Stimulated activated CD8-positive, alpha-beta memory T cell treated with anti-CD3 and anti-CD28 coated beads, Interleukin-7, amount 100 ng/mL, for 4 hours (primary cell): Measurements from ENCODE around the gene PRR19.
"Not testable (repeated sequence)": the region's sequence is repeated elsewhere in the genome, so short reads cannot be mapped to it uniquely, and the experiment has no call there.

Experiments used
- DNase-seq, 2 donors: peaks; one replicate each; pipeline ENCODE4 v3.0.0-alpha.2; 2020; ENCODE audit warnings: low read depth in 2 of 2

PRR19 gene

DNA sequence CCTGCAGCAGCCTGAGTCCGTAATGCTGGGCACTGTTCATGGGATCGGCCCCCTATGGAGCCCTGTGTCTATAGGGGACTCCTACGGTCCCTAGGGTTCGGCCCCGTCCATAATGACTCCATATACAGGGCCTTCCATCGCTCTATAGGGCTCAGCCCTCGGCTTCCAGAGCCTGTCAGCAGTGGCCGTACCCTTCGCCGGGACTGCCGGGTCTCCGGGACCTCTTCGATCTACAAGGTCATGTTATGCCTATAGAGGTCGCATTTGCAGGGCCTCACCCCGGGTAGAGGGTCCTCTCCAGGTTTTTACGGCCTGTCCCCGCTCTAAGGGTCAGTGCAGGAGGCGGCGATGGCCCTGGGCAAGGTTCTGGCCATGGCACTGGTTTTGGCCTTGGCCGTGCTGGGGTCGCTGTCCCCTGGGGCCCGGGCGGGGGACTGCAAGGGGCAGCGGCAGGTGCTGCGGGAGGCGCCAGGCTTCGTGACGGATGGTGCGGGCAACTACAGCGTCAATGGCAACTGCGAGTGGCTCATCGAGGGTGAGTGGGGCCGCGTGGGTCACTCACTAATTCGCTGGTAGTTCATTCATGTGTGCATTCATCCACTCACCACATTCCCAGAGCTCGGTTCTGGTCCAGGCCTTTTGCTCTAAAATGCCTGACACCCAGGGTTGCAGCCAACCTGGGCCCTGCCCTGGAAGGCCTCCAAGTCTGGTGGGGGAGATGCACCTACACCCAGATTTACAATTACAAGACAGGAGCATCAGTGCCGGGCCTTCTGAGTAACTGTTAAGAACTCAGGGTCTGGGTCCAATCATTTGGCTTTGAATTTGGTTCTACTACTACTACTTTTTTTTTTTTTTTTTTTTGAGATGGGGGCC lies 24.2 kb downstream of the PRR19 start:
- DNase-seq = no peak

DNA sequence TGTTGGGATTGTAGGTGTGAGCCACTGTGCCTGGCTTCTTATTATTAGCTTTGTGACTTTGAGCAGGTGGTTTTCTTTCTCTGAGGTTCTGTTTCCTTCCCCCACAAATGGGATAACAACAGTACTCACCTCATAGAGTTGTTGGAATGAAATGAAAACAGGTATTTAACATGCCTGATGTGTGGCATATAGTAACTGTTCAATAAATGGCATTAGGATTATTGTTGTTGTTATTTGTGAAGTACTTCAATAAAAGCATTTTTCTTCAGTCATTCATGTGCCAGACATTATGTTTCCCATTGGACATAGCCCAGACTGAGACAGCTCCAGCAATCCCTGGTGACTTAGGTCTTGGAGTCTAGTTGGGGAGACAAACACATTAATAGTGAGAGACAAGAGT lies 25.0 kb downstream of the PRR19 start:
- no peak for DNase-seq

DNA sequence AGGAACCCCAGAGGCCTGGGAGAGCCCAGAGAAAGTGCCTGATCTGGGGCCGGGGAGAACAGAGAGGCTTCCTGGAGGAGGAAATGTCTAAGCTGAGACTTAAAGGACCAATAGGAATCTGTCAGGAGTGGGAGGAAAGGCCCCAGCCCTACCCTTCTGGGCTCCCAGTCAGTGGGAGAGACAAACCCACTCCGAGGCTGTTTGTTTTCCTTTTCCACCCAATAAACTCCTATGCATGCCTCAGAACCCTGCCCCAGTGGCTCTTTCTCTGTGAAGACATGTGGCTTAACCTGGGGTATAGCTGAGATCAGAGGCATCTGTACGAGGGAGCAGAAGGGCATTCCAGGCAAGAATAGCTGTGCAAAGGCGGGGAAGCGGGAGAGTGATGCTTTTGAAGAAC lies 25.4 kb downstream of the PRR19 start:
- no peak for DNase-seq

DNA sequence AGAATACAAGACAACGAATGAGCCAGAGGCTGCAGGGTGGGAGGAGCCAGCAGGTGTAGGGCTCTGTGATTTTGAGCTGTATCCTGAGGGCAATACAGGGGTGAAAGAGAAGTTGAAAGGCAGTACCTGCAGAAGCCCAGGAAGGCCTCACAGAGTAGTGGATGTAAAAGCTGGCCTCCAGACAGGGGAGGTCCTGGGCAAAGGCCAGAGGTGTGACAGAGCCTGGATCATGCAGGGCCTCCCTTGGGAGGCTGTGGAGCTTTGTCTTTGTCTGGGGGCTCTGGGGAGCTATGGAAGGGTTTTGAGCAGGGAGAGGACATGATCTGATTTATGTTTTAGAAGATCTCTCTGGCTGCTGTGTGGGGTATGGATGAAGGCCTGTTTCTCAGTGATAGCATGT lies 26.2 kb downstream of the PRR19 start:
- no peak for DNase-seq

DNA sequence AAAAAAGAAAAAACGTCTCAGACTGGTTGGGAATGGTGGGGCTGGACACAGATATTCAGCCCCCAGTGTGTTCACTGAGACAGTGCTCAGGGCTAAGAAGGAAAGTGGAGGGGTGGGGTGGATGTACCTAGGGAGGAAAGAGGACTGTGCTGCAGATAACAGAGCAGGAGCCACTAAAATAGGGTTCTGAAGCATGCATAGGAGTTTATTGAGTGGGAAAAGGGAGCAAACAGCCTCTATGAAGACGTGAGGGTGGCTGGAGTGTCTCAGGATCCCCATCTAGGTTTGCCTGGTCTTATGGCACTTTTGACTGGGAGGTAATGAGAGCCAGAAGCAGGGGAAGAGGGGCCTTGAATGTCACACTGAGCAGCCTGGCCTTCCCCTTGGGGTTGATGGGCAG lies 26.9 kb downstream of the PRR19 start:
- no peak for DNase-seq

DNA sequence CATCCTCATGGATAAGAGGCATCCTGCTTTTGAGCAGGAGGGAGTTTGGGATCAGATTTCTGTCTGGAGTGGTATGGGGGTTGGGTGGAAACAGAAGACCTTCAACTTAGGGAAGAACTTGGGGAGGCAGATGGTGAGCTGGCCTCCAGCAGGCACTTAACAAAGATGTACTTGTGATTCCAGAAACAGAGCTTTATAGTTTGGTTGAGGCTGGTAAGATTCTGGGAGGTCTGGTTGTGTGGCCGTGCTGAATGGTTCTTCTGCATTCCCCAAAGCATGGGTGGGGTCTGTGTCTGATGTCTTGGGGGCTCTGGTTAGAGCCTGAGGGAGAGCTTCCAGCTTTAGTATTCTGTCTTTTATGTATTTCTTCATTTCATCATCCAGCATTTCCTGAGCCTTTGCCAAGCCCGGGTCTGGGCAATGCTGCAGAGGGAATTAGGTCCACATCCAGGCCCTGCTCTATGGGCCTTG lies 28.3 kb downstream of the PRR19 start:
- DNase-seq = no peak

DNA sequence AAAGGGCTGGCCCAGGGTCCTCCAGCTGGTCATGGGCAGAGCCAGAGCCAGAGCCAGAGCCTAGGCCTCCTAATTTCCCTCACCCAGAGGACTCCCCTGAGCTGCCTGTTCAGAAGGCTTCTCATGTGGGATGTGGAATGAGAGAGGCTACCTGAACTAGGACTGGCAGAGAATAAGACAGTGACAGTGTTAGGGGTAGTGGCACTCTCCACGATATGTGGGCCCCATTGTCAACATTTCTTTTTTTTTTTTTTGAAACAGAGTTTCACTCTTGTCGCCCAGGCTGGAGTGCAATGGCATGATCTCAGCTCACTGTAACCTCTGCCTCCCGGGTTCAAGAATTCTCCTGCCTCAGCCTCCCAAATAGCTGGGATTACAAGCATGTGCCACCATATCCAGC lies 29.4 kb downstream of the PRR19 start:
- not testable (repeated sequence) for DNase-seq

DNA sequence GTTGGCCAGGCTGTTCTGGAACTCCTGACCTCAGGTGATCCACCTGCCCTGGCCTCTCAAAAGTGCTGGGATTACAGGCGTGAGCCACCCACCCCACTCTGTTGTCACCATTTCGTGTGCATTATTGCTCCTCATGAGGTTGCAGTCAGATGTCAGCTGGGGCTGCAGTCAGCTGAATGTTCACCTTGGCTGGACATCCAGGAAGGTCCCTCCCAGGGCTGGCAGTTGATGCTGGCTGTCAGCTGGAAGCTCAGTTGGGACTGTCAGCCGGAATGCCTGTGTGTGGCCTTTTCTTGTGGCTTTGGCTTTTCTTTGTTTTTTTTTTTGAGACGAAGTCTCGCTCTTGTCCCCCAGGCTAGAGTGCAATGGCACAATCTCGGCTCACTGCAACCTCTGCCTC lies 30.1 kb downstream of the PRR19 start:
- DNase-seq = no peak

DNA sequence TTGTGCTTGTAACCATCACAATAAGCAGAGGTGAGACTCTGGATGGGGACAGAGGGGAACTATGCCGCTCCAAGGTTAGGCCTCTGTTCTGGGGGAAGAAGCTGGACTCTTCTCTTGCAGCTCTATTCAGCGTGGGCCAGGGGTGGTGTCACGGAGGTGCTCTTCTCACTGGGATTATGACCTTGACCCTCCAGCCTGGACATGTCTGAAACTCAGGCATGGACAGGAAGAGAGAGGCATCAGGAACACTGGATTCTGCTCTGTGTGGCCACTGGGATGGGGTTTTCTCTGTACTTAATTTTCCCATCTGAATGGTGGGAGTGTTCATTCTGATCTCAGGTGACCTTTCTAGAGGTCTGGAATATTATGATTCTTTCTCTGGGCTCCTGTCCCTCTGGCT lies 31.1 kb downstream of the PRR19 start:
- DNase-seq = no peak

DNA sequence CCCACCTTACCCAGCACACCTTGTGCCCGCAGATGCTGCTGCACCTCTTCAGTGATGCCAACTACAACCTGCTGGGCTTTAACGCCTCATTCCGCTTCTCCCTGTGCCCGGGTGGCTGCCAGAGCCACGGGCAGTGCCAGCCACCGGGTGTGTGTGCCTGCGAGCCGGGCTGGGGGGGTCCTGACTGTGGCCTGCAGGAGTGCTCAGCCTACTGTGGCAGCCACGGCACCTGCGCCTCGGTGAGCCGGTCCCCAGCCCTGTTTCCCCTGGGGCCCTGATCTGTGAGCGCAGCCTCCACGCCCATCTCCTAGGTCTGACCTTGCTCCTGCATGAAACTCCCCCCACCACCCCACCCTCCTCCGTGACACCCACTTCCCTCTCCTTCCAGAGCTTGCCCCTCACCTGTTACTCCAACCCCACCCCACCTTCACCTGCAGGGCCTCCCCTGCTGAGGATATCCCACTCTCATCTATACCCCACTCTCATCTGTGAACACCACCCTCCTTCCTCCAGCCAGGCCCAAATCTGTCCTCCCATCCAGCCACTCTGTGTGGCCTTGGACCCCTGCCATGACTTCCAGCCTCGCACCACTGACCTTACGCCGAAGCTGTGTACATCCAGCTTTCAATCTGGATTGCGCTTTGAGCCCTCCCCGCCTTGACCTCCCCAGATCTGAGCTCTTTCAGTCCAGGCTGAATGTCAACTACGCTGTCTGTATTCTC lies 32.2 kb downstream of the PRR19 start:
- no peak for DNase-seq

DNA sequence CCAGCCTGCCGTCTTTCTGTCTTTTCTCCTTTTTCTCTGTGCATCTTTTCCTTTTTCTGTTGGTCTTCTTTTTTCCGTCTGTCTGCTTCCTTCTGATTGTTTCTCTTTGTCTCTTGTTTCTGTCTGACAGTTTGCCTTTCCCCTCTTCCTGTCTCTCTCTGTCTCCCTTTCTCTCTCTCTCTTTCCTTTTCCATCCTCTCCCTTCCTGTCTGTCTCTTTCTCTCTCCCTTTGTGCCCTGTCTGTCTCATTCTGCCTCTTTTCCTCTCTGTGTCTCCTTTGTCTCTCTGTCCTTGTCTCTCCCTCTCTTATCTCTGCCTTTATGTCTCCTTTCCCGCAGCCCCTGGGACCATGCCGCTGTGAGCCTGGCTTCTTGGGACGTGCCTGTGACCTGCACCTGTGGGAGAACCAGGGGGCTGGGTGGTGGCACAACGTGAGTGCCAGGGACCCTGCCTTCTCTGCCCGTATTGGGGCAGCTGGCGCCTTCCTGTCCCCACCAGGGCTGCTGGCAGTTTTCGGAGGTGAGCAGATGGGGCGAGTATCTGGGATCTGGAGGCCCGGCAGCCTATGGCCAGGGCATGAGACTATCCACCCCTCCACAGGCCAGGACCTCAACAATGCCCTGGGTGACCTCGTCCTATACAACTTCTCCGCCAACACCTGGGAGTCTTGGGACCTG lies 32.9 kb downstream of the PRR19 start:
- no peak for DNase-seq

DNA sequence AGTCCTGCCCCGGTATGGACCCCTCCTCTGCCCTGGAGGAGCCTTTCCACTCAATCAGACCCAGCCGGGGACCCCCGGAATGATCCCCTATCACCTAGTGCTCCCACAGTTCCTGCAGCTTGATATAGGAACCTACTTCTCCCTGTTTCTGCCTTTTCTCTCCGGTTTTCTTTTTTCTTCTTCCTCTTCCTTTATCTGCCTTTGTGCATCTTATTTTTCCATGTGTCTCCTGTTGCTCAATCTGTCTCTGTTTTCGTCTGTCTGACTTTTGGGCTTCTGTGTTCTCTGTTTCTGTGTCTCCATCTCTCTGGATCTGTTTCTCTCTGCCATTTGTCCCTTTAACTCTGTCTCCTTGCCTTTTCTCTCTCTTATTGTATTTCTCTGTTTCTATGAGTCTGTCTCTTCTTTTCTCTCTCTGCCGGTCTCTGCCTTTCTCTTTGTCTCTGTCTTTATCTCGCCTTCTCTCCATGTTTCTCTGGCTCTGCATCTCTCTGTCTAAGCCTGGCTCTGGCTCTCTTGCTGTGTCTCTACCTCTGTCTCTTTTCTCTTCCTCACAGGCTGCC lies 33.5 kb downstream of the PRR19 start:
- no peak for DNase-seq

DNA sequence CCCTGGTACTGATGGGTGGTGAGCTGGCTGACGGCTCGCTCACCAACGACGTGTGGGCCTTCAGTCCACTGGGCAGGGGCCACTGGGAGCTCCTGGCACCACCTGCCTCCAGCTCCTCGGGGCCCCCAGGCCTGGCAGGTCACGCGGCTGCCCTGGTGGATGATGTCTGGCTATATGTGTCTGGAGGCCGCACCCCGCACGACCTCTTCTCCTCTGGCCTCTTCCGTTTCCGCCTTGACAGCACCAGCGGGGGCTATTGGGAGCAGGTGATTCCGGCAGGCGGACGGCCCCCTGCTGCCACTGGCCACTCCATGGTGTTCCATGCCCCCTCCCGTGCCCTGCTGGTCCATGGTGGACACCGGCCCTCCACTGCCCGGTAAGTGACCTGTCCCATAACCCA lies 34.0 kb downstream of the PRR19 start:
- no peak for DNase-seq

DNA sequence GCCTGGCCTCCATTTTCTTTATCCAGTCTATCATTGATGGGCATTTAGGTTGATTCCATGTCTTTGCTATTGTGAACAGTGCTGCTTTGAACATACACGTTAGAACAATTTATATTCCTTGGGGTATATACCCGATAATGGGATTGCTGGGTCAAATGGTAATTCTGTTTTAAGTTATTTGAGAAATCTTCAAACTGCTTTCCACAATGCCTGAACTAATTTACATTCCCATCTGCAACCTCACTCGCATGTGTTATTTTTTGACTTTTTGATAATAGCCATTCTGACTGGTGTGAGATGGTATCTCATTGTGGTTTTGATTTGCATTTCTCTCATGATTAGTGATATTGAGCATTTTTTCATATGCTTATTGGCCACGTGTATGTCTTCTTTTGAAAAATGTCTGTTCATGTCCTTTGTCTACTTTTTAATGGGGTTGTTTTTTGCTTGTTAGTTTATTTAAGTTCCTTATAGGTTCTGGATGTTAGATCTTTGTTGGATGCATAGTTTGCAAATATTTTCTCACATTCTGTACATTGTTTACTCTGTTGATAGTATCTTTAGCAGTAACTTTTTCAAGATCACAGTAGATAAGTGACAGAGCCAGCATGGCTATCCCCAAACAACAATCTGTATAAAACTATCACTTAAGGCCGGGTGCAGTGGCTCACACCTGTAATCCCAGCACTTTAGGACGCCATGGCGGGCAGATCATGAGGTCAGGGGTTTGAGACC lies 37.4 kb downstream of the PRR19 start:
- DNase-seq = not testable (repeated sequence)

DNA sequence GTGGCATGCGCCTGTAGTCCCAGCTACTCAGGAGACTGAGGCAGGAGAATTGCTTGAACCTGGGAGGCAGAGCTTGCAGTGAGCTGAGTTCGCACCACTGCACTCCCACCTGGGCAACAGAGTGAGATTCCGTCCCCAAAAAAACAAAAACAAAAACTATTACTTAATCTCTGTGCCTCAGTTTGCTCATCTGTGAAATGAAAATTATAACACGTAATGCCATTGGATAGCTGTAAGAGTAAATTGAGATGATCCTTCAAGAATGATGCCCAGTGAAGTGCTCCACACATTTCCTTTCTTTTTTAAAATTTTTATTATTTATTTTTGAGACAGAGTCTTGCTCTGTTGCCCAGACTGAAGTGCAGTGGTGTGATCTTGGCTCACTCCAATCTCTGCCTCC lies 38.0 kb downstream of the PRR19 start:
- not testable (repeated sequence) for DNase-seq

DNA sequence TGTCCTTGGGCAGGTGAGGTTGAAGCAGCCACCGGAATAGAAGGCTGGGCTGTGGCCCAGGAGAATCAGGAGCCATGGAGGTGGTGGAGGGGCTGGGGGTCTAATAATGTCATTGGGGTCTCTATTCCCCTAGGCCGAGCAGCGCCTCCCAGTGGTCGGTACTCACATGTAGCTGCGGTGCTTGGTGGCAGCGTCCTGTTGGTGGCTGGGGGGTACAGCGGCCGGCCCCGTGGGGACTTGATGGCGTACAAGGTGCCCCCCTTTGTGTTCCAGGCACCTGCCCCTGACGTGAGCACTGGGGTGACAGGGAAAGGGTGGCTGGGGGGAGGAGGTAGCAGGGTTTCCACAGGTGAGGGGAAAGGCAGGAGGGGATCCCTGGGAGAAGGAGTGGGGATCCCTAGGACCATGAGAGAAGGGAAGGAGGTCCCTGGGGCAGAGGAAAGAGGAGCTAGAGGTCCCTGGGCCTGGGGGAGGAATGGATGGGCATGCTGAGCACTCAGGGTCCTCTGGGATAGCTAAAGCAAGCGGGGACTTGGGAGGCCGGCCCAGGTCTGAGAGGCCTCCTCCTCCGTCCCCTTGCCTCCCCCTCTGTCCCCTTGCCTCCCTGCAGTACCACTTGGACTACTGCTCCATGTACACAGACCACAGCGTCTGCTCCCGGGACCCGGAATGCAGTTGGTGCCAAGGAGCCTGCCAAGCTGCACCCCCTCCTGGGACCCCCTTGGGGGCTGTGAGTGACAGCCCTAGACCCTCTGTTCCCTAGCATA lies 41.6 kb downstream of the PRR19 start:
- no peak for DNase-seq

DNA sequence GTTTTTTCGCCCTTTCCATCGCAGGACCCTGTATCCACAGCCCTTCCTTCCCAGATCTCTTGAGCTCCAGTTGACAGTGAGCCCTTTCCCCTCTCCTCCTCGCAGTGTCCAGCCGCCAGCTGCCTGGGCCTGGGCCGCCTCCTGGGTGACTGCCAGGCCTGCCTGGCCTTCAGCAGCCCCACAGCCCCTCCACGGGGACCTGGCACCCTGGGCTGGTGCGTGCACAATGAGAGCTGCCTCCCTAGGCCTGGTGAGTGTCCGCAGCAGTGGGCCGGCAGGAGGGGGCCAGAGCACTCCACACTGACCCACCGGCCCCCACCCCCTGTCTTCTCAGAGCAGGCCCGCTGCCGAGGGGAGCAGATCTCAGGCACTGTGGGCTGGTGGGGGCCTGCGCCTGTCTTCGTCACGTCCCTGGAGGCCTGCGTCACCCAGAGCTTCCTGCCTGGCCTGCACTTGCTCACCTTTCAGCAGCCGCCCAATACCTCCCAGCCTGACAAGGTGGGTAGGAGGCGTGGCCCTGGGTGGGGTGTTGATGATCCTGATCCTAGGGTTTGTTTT lies 42.5 kb downstream of the PRR19 start:
- DNase-seq = no peak

DNA sequence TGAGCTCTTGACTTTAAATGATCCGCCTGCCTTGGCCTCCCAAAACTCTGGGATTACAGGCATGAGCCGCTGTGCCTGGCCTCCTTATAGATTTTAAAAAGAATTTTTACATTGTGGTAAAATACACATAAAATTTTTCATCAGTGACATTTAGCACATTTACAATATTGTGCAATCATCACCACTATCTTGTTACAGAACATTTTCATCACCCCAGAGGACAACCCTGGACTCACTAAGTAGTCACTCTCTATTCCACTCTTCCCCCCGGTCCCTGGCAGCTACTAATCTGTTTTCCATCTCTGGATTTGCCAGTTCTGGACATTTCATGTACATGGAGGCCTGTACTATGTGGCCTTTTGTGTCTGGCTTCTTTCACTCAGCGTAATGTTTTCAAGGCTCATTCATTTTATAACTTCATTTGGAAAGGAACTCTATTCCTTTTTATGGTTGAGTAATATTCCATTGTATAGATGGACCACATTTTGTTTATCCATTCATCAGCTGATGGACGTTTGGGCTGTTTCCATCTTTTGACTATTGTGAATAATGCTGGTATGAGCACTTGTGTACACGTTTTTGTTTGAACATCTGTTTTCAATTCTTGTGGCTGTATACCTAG lies 43.4 kb downstream of the PRR19 start:
- no peak for DNase-seq

DNA sequence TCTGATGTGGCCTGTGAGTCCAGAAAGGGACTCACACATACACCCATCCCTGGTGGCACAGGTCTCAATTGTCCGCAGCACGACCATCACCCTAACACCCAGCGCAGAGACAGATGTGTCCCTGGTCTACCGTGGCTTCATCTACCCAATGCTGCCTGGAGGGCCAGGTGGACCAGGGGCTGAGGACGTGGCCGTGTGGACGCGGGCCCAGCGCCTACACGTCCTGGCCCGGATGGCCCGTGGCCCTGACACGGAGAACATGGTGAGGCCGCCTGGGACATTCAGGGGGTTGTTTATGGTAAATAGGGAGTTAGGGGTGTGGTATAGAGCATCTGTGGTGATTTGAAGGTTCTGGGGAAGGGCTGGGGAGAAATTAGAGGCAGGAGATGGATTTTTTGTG lies 46.3 kb downstream of the PRR19 start:
- DNase-seq = no peak
